ENCODE measurements around the gene SSX2IP. TPM values are rescaled to one million over a fixed set of nuclear protein-coding genes. Genes with fewer than 3 reads are reported as not detected.

The SSX2IP gene
- polyA plus RNA-seq, 3 donors, result 0.85 to 2.8 (median 2.2) TPM

GRCh38 chr1:84606977-84607376 lies 83.3 kb downstream of the SSX2IP start:
- Histone ChIP-seq H3K27ac (ENCODE audit: low read depth in 1 of 2, low read length in 2 of 2) (no peak overlapping the region), H3K4me1 (ENCODE audit: control insufficient read depth in 1 of 2, insufficient read depth in 2 of 2, low read length in 2 of 2) (no peaks in the 10 kb centered on the region), H2AFZ (ENCODE audit: insufficient read depth, low read depth, low read length, poor library complexity, severe bottlenecking) (no peak overlapping the region), H3K9ac (ENCODE audit: insufficient read depth, low read length, poor library complexity, severe bottlenecking) (no peak overlapping the region), H3K9me3 (replicated peaks in 1 of 2; ENCODE audit: control insufficient read depth in 1 of 2, insufficient read depth in 1 of 2, low read length in 2 of 2) (peaks cover 37 to 42% of the 10 kb centered on the region in 2 donors), H3K4me3 (replicated peaks in 1 of 3; ENCODE audit: low read depth in 2 of 3, low read length in 3 of 3) (no peak overlapping the region), H3K27me3 (ENCODE audit: control insufficient read depth in 2 of 2, insufficient read depth in 2 of 2, low read length in 2 of 2) (no peaks in the 10 kb centered on the region), H3K79me2 (ENCODE audit: insufficient read depth, low read length) (no peaks in the 10 kb centered on the region), H3K4me2 (replicated peaks; ENCODE audit: extremely low read depth, low read length, poor library complexity, severe bottlenecking) (no peak overlapping the region), H4K20me1 (ENCODE audit: insufficient read depth, low read length) (no peaks in the 10 kb centered on the region), H3K36me3 (replicated peaks in 1 of 2; ENCODE audit: control insufficient read depth in 1 of 2, insufficient read depth in 2 of 2, low read length in 2 of 2) (no peaks in the 10 kb centered on the region)
- intact Hi-C loops (cut with micrococcal nuclease), result no loop called here
- Mint-ChIP-seq H3K4me3 (no peak overlapping the region), H3K27ac (no peak overlapping the region), H3K27me3 (ENCODE audit: low read depth in 3 of 3) (no peaks in the 10 kb centered on the region), H3K9me3 (peaks cover 32 to 58% (median 47%) of the 10 kb centered on the region in 7 donors), H3K4me1 (no peaks in the 10 kb centered on the region), H3K36me3 (no peaks in the 10 kb centered on the region)
- no peak for DNase-seq
- TF ChIP-seq CTCF (IDR thresholded peaks at IDR 0.05), result no peak
- 100% methylated on average over 2 of the region's 5 CpGs for WGBS (ENCODE audit: insufficient coverage)

- no peak overlapping the region for H3K4me2 ChIP-seq (replicated peaks; ENCODE audit: extremely low read depth, low read length, poor library complexity, severe bottlenecking)
- Mint-ChIP-seq H3K4me1 (no peaks in the 10 kb centered on the region), H3K4me3 (no peak overlapping the region), H3K27ac (no peak overlapping the region), H3K27me3 (ENCODE audit: low read depth in 3 of 3) (no peaks in the 10 kb centered on the region), H3K36me3 (no peaks in the 10 kb centered on the region), H3K9me3 (peaks cover 29 to 58% (median 43%) of the 10 kb centered on the region in 7 donors)
- H3K4me3 ChIP-seq (replicated peaks in 1 of 3; ENCODE audit: low read depth in 2 of 3, low read length in 3 of 3), result peak overlapping the region in 1 of 3 experiments; percentile 2
- 100% methylated on average over 1 of the region's 1 CpG for WGBS (ENCODE audit: insufficient coverage)
- intact Hi-C loops (cut with micrococcal nuclease), result no loop called here
- H3K9me3 ChIP-seq (replicated peaks in 1 of 2; ENCODE audit: control insufficient read depth in 1 of 2, insufficient read depth in 1 of 2, low read length in 2 of 2), result peaks cover 36 to 40% of the 10 kb centered on the region in 2 donors
- no peaks in the 10 kb centered on the region for H3K4me1 ChIP-seq (ENCODE audit: control insufficient read depth in 1 of 2, insufficient read depth in 2 of 2, low read length in 2 of 2)
- H4K20me1 ChIP-seq (ENCODE audit: insufficient read depth, low read length), result no peaks in the 10 kb centered on the region
- DNase-seq, result no peak
- no peak overlapping the region for H3K9ac ChIP-seq (ENCODE audit: insufficient read depth, low read length, poor library complexity, severe bottlenecking)
- H3K27me3 ChIP-seq (ENCODE audit: control insufficient read depth in 2 of 2, insufficient read depth in 2 of 2, low read length in 2 of 2), result no peaks in the 10 kb centered on the region
- no peak overlapping the region for H3K27ac ChIP-seq (ENCODE audit: low read depth in 1 of 2, low read length in 2 of 2)
- no peak for TF ChIP-seq CTCF (IDR thresholded peaks at IDR 0.05)
- no peak overlapping the region for H2AFZ ChIP-seq (ENCODE audit: insufficient read depth, low read depth, low read length, poor library complexity, severe bottlenecking)
- H3K79me2 ChIP-seq (ENCODE audit: insufficient read depth, low read length), result no peaks in the 10 kb centered on the region
- H3K36me3 ChIP-seq (replicated peaks in 1 of 2; ENCODE audit: control insufficient read depth in 1 of 2, insufficient read depth in 2 of 2, low read length in 2 of 2), result no peaks in the 10 kb centered on the region
Observed at GRCh38 chr1:84605157-84605556, 85.1 kb downstream of the SSX2IP start.

Measured in CD14-positive monocyte (primary cell).